NCI-H146 treated with DMSO at 0.1 percent for 48 hours (cell line): ENCODE results near the gene FGF2.
A peak's percentile ranks its signal among the peaks of the same experiment; 100 is the strongest.
"Not testable (repeated sequence)": the region's sequence is repeated elsewhere in the genome, so short reads cannot be mapped to it uniquely, and the experiment has no call there.

Source experiments
- DNase-seq: peaks from one replicate; lab custom pipeline; 2025; ENCODE audit not compliant: unreplicated experiment; lab: John Stamatoyannopoulos, UW

Gene FGF2

DNA sequence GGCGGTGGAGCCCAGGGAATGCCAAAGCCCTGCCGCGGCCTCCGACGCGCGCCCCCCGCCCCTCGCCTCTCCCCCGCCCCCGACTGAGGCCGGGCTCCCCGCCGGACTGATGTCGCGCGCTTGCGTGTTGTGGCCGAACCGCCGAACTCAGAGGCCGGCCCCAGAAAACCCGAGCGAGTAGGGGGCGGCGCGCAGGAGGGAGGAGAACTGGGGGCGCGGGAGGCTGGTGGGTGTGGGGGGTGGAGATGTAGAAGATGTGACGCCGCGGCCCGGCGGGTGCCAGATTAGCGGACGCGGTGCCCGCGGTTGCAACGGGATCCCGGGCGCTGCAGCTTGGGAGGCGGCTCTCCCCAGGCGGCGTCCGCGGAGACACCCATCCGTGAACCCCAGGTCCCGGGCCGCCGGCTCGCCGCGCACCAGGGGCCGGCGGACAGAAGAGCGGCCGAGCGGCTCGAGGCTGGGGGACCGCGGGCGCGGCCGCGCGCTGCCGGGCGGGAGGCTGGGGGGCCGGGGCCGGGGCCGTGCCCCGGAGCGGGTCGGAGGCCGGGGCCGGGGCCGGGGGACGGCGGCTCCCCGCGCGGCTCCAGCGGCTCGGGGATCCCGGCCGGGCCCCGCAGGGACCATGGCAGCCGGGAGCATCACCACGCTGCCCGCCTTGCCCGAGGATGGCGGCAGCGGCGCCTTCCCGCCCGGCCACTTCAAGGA is at the start of gene FGF2:
Gene FGF2, plus strand, starts transcription at position 279 of the 705 bp plus-strand sequence. Its CDS starts 344 bp downstream, at position 623.
- DNase-seq: no peak

DNA sequence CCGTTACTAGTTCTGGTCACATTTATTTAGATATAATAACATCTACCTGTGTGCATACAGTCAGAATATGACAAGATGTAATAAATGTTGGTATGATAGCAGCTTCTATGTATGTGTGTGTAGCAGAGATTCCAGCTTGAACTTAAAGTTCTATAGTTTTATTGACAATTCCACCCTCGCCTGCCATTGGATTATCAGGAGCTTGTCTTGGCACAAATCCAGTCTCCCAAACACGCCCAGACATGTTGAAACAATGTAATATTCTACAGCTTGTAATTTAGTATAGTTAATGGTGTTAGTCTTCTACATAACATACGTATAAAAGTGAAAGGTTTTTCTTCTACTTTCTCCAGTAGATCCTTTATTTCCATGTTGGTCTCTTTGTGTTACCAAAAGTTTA is 49.7 kb upstream of the FGF2 start:
- DNase-seq: peak; percentile 5

- DNase-seq: no peak
Observed at GRCh38 chr4:122777846-122778673, 48.6 kb upstream of the FGF2 start.

DNA sequence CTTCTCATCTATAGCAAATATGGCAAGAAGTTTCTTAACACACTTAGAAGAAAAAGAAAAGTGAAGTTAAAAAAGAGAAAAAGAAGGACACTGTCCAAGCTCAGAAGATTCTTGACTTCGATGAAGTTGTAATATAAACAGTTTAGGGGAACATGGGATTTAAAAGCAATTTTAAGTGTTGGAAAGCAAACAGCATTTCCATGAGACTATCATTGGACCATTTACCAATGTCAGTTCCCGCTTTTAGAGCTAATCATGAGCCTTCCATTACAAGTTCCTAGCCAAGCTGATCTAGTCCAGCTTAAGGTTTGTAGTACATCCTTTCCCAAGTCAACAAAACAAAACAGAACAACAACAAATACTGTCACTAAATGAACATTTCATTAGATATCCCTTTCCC is 45.1 kb upstream of the FGF2 start:
- DNase-seq: no peak

GRCh38 chr4:122783301-122784215 is 43.1 kb upstream of the FGF2 start:
- DNase-seq: no peak

- DNase-seq: no peak
Observed at GRCh38 chr4:122784261-122784660, 42.4 kb upstream of the FGF2 start.

- no peak for DNase-seq
Observed at GRCh38 chr4:122785099-122785498, 41.5 kb upstream of the FGF2 start.

DNA sequence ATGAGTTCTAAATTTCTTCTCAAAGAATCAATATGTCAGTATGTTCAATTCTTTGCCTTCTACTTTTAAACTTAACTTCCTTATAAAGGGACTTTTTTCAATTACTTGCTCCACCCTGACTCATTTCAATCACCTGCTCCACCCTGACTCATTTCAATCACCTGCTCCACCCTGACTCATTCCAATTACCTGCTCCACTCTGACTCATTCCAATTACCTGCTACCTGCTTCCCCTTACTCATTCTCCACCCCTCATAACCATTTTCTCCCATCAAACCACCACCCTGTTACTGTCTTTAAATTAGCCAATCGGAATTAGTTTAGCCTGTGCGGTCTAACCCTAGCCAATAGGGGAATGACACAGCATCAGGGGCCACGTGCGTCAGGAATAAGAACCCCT is 40.3 kb upstream of the FGF2 start:
- DNase-seq: not testable (repeated sequence)

- DNase-seq: not testable (repeated sequence)
Observed at GRCh38 chr4:122786920-122787319, 39.7 kb upstream of the FGF2 start.

- DNase-seq: no peak
Observed at GRCh38 chr4:122787940-122788339, 38.7 kb upstream of the FGF2 start.

- no peak for DNase-seq
Observed at GRCh38 chr4:122788935-122789334, 37.7 kb upstream of the FGF2 start.

DNA sequence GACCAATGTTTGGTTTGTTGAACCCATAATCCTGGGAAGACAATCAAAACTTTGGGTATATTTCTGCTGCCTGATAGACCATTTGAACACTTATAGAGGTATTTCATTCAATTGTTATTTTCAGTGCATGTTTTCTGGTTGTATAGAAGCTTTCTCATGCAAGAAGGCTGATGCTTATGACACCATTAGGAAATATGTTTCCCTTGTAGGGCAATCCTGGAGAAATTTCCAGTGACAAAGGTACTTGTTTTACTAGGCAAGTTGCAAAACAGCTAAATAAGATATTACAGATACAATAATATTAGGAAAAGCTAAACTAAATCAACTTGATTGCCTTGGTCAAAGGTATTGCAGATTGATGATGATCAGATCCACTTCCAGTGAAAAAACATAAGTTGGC is 32.8 kb upstream of the FGF2 start:
- no peak for DNase-seq

DNA sequence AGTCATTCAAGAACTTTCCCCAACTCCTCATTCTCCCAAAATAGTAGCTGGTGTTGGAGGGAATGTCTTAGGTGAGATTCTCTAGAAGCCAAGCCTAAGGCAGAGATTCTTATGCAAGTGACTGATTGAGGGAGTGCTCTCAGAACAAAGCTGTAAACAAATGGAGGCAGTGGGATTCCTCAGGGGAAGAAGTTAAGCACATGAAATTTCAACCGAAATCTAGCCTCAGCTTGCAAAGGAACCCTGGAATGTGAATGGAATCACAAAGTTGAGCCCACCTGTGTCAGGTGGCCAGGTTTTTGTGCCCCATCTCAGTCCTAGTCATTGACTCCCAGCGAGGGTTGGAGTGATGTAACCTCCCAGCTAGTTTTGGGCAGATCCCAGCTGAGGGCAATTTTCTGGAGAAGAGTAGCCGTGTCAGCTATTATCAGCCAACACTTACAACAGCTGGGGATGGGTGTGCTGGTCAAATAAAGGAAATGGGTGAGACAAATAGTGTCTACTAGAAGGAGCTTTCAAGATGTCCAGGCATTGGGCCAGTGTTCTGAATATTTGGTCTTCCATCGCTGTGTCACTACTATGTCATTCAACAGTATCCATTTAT is 29.7 kb upstream of the FGF2 start:
- DNase-seq: no peak

GRCh38 chr4:122797405-122798094 is 29.1 kb upstream of the FGF2 start:
- DNase-seq: no peak

GRCh38 chr4:122798101-122798500 is 28.5 kb upstream of the FGF2 start:
- peak; percentile 54 for DNase-seq

DNA sequence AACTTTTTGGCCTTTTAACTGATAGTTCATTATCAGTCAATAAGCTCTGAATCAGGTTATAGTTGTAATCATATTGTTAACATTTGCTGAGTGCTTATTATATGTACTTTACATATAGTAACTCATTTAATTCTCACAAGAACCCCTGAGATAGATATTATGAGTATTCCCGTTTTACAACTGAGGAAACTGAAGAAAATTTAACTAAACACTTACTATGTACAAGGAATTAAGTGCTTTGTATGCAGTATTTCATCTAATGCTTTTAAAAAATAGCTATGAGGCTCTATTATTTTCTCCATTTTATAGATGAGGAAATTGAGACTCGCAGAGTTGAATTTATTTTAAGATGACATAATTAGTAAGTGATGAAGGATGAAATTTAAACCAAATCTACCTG is 27.7 kb upstream of the FGF2 start:
- no peak for DNase-seq

DNA sequence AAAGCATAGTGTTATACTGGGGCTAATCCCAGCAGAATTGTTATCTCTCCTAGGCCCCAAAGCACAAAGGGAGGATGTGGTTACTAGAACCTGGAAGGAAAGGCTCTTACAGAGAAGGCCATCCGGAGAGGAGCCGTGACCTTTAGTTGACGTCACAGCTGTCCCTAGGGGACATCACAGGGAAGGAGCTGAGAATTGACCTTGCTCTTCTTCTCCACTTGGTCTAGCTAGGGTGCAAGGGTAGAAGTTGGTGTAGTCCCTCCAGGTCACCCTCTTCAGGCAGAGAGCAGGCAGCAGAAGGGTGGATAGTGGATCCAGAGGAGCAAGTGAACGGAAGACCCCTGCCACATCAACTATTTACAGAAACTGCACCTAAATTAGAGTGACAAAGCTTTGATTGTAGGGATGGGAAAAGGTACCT is 22.8 kb upstream of the FGF2 start:
- DNase-seq: no peak

DNA sequence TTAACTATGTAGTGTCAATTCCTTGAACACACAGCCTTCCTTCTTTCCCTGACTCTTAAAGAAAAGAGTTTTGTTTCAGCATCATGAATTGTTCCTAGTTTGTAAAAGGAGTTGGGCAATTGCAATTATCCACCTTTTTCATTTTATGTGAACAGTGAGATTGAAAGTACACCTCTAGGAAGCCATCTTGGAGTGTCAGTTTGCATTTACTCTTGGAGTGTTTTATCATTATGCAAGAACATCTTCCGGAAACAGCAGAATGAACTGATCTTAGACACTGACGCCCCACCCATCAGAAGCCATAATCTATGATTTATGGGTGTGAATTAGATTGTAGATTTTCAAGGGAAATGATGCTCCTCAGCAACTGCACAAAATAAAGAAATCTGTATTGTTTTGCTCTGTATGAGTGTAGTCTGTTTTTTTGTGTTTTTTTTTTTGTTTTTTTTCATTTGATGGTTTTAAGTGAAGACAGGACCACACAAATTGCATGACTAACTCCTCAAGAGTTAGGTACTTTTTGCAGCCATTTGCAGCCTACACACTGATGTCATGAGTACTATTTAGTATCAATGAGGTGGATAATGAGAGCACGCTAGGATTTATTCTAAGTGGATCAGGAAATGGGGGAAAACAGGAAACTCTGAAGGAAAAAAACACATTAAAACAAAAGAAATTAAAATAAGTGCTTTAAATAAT is 19.5 kb upstream of the FGF2 start:
- no peak for DNase-seq

GRCh38 chr4:122810669-122811068 is 16.0 kb upstream of the FGF2 start:
- no peak for DNase-seq

DNA sequence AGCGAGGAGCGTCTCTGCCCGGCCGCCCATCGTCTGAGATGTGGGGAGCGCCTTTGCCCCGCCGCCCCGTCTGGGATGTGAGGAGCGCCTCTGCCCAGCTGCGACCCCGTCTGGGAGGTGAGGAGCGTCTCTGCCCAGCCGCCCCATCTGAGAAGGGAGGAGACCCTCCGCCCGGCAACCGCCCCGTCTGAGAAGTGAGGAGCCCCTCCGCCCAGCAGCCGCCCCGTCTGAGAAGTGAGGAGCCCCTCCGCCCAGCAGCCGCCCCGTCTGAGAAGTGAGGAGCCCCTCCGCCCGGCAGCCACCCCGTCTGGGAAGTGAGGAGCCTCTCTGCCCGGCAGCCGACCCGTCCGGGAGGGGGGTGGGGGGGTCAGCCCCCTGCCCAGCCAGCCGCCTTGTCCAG is 14.8 kb upstream of the FGF2 start:
- DNase-seq: not testable (repeated sequence)
